PC-3 (cell line): ENCODE measurements around the gene PELI2. TPM values are rescaled to one million over a fixed set of nuclear protein-coding genes. Genes with fewer than 3 reads are reported as not detected.

Experiments used
- ATAC-seq: fragments of 200-7000 bp; cut with Tn5 transposase; 2 replicates; pipeline ENCODE4 v1.9.1; 2020; ENCODE audit warnings: mild to moderate bottlenecking, moderate library complexity
- BruUV-seq: library from RNA; stranded (reverse); fragments of 400-500 nt; replicated peaks from 2 replicates; lab custom pipeline; 2021; lab: Mats Ljungman, UMichigan
- CTCF ChIA-PET: fragments of 300-600 bp; sonication (Branson Sonifier 250); formaldehyde crosslinking; loops from one replicate; lab custom pipeline; 2022; ENCODE audit warnings: antibody characterized with exemption; lab: Charles Lee
- POLR2A ChIA-PET: fragments of 300-600 bp; sonication (Branson Sonifier 250); formaldehyde crosslinking; loops from one replicate; lab custom pipeline; 2022; ENCODE audit warnings: antibody characterized with exemption; ENCODE audit not compliant: unreplicated experiment; lab: Charles Lee
- DNase-seq: peaks from one replicate; pipeline ENCODE4 v3.0.0-alpha.2; 2015
- H2AFZ ChIP-seq: fragments of 300-600 bp; sonication (generic); 2 replicates; pipeline ENCODE4 v1.6.0; 2016; ENCODE audit warnings: antibody characterized with exemption, low read length
- H3F3A ChIP-seq: fragments of 300-600 bp; sonication (generic); one replicate; pipeline ENCODE4 v1.6.0; 2017; ENCODE audit warnings: antibody characterized with exemption, low read length, control low read depth, mild to moderate bottlenecking; ENCODE audit not compliant: unreplicated experiment
- H3K27ac ChIP-seq: fragments of 300-600 bp; sonication (generic); 2 replicates; pipeline ENCODE4 v1.5.1; 2016; ENCODE audit warnings: mild to moderate bottlenecking, low read length
- H3K27me3 ChIP-seq: fragments of 300-600 bp; sonication (generic); 2 replicates; pipeline ENCODE4 v1.6.1; 2016; ENCODE audit warnings: low read length, mixed read lengths
- H3K36me3 ChIP-seq: fragments of 300-600 bp; sonication (generic); 2 replicates; pipeline ENCODE4 v1.6.1; 2016; ENCODE audit warnings: low read depth, mixed run types, low read length, mixed read lengths
- H3K4me1 ChIP-seq: fragments of 300-600 bp; sonication (generic); 2 replicates; pipeline ENCODE4 v1.5.1; 2016; ENCODE audit warnings: low read length; ENCODE audit not compliant: insufficient read depth
- H3K4me2 ChIP-seq: fragments of 300-600 bp; sonication (generic); 2 replicates; pipeline ENCODE4 v1.6.0; 2016; ENCODE audit warnings: low read length
- H3K4me3 ChIP-seq: fragments of 300-600 bp; sonication (generic); 2 replicates; pipeline ENCODE4 v1.5.1; 2016; ENCODE audit warnings: mild to moderate bottlenecking, low read length, mixed read lengths
- H3K79me2 ChIP-seq: fragments of 300-600 bp; sonication (generic); 2 replicates; pipeline ENCODE4 v1.6.1; 2017; ENCODE audit warnings: low read length, mixed read lengths
- H3K9ac ChIP-seq: fragments of 300-600 bp; sonication (generic); 2 replicates; pipeline ENCODE4 v1.6.0; 2016; ENCODE audit warnings: mild to moderate bottlenecking, low read length
- H3K9me2 ChIP-seq: fragments of 300-600 bp; sonication (generic); replicated peaks from 2 replicates; pipeline ENCODE4 v1.6.1; 2016; ENCODE audit warnings: mixed run types, low read length, mixed read lengths
- H3K9me3 ChIP-seq: fragments of 300-600 bp; sonication (generic); 2 replicates; pipeline ENCODE4 v1.6.1; 2016; ENCODE audit warnings: low read length, mixed read lengths
- H4K20me1 ChIP-seq: fragments of 300-600 bp; sonication (generic); 2 replicates; pipeline ENCODE4 v1.6.1; 2016; ENCODE audit warnings: low read length, mixed read lengths
- CTCF ChIP-seq: fragments of 300-600 bp; sonication (generic); conservative IDR thresholded peaks from 2 replicates; pipeline ENCODE4 v1.5.1; 2017; ENCODE audit warnings: antibody characterized with exemption, low read depth, mild to moderate bottlenecking, low read length
- EZH2 ChIP-seq: fragments of 300-600 bp; sonication (generic); IDR thresholded peaks from one replicate; pipeline ENCODE4 v1.6.1; 2017; ENCODE audit warnings: antibody characterized with exemption, mild to moderate bottlenecking, low read length; ENCODE audit not compliant: unreplicated experiment
- EZH2phosphoT487 ChIP-seq: fragments of 300-600 bp; sonication (generic); IDR thresholded peaks from 2 replicates; pipeline ENCODE4 v1.6.1; 2018; ENCODE audit warnings: mild to moderate bottlenecking, antibody characterized with exemption, low read length, borderline replicate concordance
- intact Hi-C: fragments of 100-400 bp; cut with micrococcal nuclease; formaldehyde crosslinking; loops from 2 replicates; pipeline ENCODE4 v1.9.0; 2023
- total RNA-seq: library from RNA; depleted of rRNA; stranded (reverse); fragments of >200 nt; gene quantifications from 2 replicates; pipeline ENCODE4 v1.2.3, GENCODE V29; 2014

Gene PELI2
- total RNA-seq, 1 experiment from 2014 or later, result 0.11 TPM

DNA sequence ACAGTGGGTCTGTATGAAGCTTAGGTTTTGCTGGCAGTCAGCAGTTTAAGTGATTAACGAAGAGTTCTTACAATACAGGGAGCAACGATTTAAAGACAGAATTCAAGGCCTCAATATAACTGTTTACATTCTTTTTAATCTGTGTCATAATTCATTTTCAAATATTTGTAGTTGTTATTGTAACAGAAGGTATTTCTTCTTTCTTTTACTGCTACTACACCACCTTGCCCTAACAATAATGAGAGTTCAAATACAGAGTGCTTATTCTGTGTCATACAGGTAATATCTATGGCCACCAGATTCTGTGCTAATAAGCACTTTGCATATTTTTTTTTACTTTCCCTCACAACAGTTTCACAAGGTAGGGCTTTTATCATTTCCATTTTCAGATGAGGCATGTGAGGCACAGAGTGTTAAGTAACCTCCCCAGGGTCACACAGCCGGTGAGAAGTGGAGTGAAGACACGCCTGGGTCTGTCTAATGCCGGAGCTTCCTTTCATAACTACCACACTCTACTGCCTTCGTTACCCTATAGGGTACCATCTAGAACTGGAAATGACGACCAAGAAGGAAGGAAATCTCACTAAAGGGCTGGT lies 81.9 kb downstream of the PELI2 start:
- ATAC-seq (no peak), DNase-seq (no peak)
- H3K9me3 ChIP-seq, result no peaks in the 10 kb centered on the region
- TF ChIP-seq CTCF (no peak), EZH2 (no peak), EZH2phosphoT487 (no peak)
- H3K79me2 ChIP-seq, result no peaks in the 10 kb centered on the region
- POLR2A ChIA-PET, result no interaction called here
- no peak overlapping the region for H3K9ac ChIP-seq
- H3K27me3 ChIP-seq, result peaks cover 20% of the 10 kb centered on the region
- intact Hi-C loops, result no loop called here
- no peaks in the 10 kb centered on the region for H3K36me3 ChIP-seq
- H2AFZ ChIP-seq, result no peak overlapping the region
- CTCF ChIA-PET, result no interaction called here
- no peak overlapping the region for H3K4me3 ChIP-seq
- BruUV-seq, result no TSS peak
- H3K4me1 ChIP-seq, result peaks cover 7% of the 10 kb centered on the region; the same call in 1 of the 2 replicates
- H3F3A ChIP-seq, result no peaks in the 10 kb centered on the region
- H3K27ac ChIP-seq, result no peak overlapping the region
- H3K4me2 ChIP-seq, result no peak overlapping the region
- H3K9me2 ChIP-seq, result no peaks in the 10 kb centered on the region
- H4K20me1 ChIP-seq, result no peaks in the 10 kb centered on the region

GRCh38 chr14:56202256-56202655 lies 84.0 kb downstream of the PELI2 start:
- no peaks in the 10 kb centered on the region for H3F3A ChIP-seq
- ChIA-PET POLR2A (no interaction called here), CTCF (no interaction called here)
- no peaks in the 10 kb centered on the region for H3K9me3 ChIP-seq
- no TSS peak for BruUV-seq
- no peak overlapping the region for H2AFZ ChIP-seq
- no peak overlapping the region for H3K4me2 ChIP-seq
- H3K27me3 ChIP-seq, result peaks cover 39% of the 10 kb centered on the region
- no peak overlapping the region for H3K4me3 ChIP-seq
- intact Hi-C loops, result no loop called here
- DNase-seq, result no peak
- H3K27ac ChIP-seq, result no peak overlapping the region
- TF ChIP-seq EZH2phosphoT487, result no peak
- no peak for TF ChIP-seq CTCF
- no peak for TF ChIP-seq EZH2
- no peak overlapping the region for H3K9ac ChIP-seq
- H3K4me1 ChIP-seq, result no peaks in the 10 kb centered on the region
- no peak for ATAC-seq
- H3K9me2 ChIP-seq, result no peaks in the 10 kb centered on the region
- no peaks in the 10 kb centered on the region for H3K36me3 ChIP-seq
- H3K79me2 ChIP-seq, result no peaks in the 10 kb centered on the region
- H4K20me1 ChIP-seq, result no peaks in the 10 kb centered on the region

DNA sequence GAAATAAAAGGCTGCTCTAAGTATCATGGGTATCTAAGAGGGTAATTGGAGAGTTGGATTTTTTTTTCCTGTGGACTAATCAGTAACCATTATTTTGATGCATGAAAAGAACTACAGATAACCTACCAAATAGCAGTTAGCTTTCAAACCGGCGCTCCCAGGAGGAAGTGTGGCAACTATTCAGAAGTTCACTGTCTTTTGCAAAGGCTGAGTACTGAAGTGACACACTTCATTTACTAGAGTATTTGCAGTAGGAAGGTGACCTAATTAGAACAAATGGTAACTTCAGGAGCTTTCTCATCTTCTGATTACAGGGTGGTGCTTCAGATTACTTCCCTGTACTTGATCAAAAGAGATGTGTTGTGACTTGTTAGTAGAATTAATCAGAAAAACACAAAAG lies 87.7 kb downstream of the PELI2 start:
- Histone ChIP-seq H3K79me2 (no peaks in the 10 kb centered on the region), H3K36me3 (no peaks in the 10 kb centered on the region), H3K4me2 (no peak overlapping the region), H3F3A (no peaks in the 10 kb centered on the region), H3K4me3 (no peak overlapping the region), H3K27me3 (peaks cover 73% of the 10 kb centered on the region), H3K9me2 (no peaks in the 10 kb centered on the region), H3K9ac (no peak overlapping the region), H2AFZ (no peak overlapping the region), H3K4me1 (no peaks in the 10 kb centered on the region), H3K27ac (no peak overlapping the region), H4K20me1 (no peaks in the 10 kb centered on the region), H3K9me3 (no peaks in the 10 kb centered on the region)
- no peak for ATAC-seq
- no TSS peak for BruUV-seq
- intact Hi-C loops, result no loop called here
- ChIA-PET POLR2A (no interaction called here), CTCF (no interaction called here)
- no peak for DNase-seq
- TF ChIP-seq CTCF (no peak), EZH2 (no peak), EZH2phosphoT487 (no peak)
